Glomerular visceral epithelial cell (primary cell): ENCODE data around the gene AQP12A.
"Not testable (repeated sequence)": the region's sequence is repeated elsewhere in the genome, so short reads cannot be mapped to it uniquely, and the experiment has no call there.

Experiments
- DNase-seq: peaks from one replicate; pipeline ENCODE4 v3.0.0-alpha.2; 2016; ENCODE audit errors: extremely low spot score

Gene AQP12A

GRCh38 chr2:240691631-240692420, at the start of gene AQP12A:
Gene AQP12A (plus strand): TSS chr2:240691866. CDS start chr2:240691914, 48 bp downstream.
- DNase-seq, result not testable (repeated sequence)

- DNase-seq, result no peak
Measured at GRCh38 chr2:240642061-240642805, 49.4 kb upstream of the AQP12A start.

- no peak for DNase-seq
Measured at GRCh38 chr2:240642806-240643092, 48.9 kb upstream of the AQP12A start.

- no peak for DNase-seq
Measured at GRCh38 chr2:240643093-240643810, 48.4 kb upstream of the AQP12A start.

- DNase-seq, result no peak
Measured at GRCh38 chr2:240643811-240644150, 47.9 kb upstream of the AQP12A start.

GRCh38 chr2:240644171-240644651, 47.5 kb upstream of the AQP12A start:
- DNase-seq, result no peak

- DNase-seq, result no peak
Measured at GRCh38 chr2:240644859-240645301, 46.8 kb upstream of the AQP12A start.

GRCh38 chr2:240645346-240645745, 46.3 kb upstream of the AQP12A start:
- DNase-seq, result no peak

- no peak for DNase-seq
Measured at GRCh38 chr2:240645801-240646175, 45.9 kb upstream of the AQP12A start.

GRCh38 chr2:240646176-240646899, 45.3 kb upstream of the AQP12A start:
- DNase-seq, result no peak

GRCh38 chr2:240646900-240647502, 44.7 kb upstream of the AQP12A start:
- no peak for DNase-seq

- no peak for DNase-seq
Measured at GRCh38 chr2:240647503-240648154, 44.0 kb upstream of the AQP12A start.

GRCh38 chr2:240648155-240648649, 43.5 kb upstream of the AQP12A start:
- no peak for DNase-seq

- no peak for DNase-seq
Measured at GRCh38 chr2:240648650-240649275, 42.9 kb upstream of the AQP12A start.

- no peak for DNase-seq
Measured at GRCh38 chr2:240649331-240649730, 42.3 kb upstream of the AQP12A start.

- no peak for DNase-seq
Measured at GRCh38 chr2:240650254-240650965, 41.3 kb upstream of the AQP12A start.

- no peak for DNase-seq
Measured at GRCh38 chr2:240651185-240651584, 40.5 kb upstream of the AQP12A start.

GRCh38 chr2:240655931-240656886, 35.5 kb upstream of the AQP12A start:
- no peak for DNase-seq
